Brain pericyte (primary cell): ENCODE data around the gene BCAS1.

ENCODE experiments used
- DNase-seq: peaks from one replicate; pipeline ENCODE4 v3.0.0-alpha.2; 2012; ENCODE audit warnings: low read depth, low spot score

BCAS1 gene

GRCh38 chr20:53929399-53929798 is 141.0 kb downstream of the BCAS1 start:
- DNase-seq, result no peak

GRCh38 chr20:53927990-53928389 is 142.4 kb downstream of the BCAS1 start:
- no peak for DNase-seq

DNA sequence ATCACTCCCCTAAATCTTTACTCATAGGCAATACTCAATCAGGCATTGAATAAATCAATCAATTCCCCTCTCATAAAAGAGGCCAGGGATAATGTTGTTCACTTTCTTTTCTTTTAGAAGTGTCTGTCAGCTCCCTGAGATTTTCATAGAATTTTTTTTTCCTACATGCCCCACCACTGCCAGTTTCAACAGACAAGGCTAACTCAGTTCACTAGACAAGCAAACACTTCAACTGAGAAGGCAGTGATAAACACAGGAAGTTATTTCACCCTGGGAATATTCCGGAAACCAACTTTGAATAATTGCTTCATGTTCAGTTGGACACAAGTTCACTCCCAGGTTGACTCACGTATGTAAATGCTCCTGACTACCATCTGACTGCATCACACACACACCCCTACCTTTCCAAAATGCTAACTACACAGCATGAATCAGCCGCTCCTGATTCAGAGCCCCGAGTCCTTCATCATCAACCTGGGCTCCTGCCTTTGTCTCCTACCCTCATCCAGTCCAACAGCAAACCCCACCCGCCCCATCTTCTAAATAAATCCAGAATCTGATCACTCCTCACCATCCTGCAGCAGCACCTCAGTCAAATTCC is 143.9 kb downstream of the BCAS1 start:
- DNase-seq, result no peak

DNA sequence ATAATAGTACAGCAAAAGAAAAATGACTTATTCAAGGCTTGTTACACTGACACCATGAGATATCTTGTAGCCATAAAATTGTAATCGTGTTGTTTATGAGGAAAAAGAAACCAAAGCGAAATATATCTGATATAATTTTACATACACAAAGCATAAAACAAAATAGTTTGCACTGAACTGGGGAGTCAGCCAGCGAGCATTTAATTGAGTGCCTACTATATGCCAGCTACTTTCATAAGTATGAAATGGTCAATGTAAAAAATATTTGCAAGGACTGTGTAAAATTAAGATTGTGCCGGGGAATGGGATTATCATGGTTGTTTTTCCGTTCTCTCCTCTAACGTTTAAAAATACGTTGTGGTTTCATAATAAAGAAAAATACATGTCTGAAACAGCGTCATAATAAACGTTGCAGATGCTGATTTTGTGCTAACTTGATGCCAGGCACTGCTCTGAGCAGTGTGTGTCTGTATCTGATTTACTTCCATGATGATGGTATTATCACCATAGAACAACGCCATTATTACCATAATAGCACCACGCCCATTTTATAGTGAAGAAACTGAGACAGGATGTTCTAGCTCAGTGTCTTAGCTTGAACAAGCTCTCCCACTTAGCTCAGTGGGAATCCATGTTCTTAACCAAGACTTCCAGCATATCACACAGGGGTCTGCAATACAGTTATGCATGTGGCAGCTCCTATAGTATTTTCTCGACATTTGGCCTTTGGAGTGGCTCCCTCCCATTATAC is 144.6 kb downstream of the BCAS1 start:
- DNase-seq, result no peak

- no peak for DNase-seq
These were observed 146.6 kb downstream of the BCAS1 start for GRCh38 chr20:53923566-53924369.

DNA sequence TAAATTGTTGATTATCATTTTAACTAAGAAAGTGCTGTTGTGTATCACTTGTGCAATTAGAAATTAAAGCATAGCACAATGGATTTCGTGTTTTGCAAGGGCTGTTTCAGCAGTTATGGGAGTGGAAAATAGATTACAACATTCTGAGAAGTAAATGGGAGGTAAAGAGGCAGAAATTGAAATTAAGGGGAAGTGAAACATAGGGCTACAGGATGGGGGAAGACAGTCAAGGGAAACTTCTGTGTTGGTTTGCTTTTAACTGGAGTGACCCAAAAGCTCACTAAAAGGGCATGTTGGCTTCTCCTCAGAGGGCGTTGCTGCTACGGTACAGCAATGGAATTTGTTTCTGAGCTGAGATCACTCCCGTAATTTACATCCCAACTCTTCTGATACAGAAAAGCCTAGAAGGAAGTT is 147.5 kb downstream of the BCAS1 start:
- no peak for DNase-seq

- no peak for DNase-seq
These were observed 148.9 kb downstream of the BCAS1 start for GRCh38 chr20:53921443-53921973.

- DNase-seq, result no peak
These were observed 149.6 kb downstream of the BCAS1 start for GRCh38 chr20:53920647-53921245.

DNA sequence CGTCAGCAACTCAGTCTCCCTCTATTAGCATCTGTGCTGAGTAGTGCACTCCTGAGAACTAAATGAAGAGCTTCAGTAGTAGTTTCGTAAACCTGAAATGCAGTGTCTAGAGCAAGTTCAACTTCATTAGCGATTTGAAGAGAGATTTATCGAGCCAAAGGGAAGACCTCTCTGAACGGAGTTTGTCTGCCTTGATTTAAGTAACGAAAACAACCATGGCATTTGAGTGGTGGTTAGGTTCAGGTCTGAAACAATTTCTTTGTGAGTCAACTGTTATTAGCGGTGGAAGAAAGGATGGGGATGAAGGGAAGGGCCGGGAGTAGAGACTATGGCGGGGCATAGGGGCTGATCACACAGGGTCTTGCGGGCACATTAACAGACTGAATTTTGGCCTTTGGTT is 150.5 kb downstream of the BCAS1 start:
- no peak for DNase-seq

DNA sequence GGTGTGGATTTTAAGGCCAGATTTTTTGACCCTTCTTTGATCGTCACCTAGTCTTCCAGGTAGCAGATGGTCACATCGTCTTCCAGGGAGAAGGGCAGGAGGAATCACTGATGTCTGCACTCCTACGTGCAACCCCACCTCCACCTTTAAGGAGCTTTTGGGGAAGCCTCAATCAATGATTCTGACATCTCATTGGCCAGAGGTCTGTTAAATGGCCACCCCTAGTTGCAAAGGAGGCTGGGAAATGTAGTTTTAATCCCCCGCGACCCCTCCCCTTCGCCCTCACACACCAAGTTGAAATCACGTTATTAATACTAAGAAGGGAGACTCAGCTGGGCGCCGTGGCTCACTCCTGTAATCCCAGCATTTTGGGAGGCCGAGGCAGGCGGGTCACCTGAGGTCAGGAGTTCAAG is 151.4 kb downstream of the BCAS1 start:
- DNase-seq, result no peak

DNA sequence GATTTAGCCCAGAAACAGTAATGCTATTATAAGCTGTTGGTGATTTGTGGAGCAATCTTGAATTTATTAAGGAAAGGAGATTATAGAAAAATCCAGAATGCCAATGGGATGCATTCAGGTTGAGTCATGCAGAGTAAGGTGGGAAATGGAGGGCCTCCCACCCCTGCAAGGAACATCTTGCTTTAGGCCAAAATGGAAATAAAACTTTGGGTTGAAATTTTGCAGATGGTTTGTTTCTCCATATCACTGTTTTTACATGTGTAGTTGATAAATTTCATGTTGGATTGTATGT is 152.4 kb downstream of the BCAS1 start:
- no peak for DNase-seq

- DNase-seq, result no peak
These were observed 153.0 kb downstream of the BCAS1 start for GRCh38 chr20:53917145-53918019.

- DNase-seq, result no peak
These were observed 154.3 kb downstream of the BCAS1 start for GRCh38 chr20:53916173-53916512.

DNA sequence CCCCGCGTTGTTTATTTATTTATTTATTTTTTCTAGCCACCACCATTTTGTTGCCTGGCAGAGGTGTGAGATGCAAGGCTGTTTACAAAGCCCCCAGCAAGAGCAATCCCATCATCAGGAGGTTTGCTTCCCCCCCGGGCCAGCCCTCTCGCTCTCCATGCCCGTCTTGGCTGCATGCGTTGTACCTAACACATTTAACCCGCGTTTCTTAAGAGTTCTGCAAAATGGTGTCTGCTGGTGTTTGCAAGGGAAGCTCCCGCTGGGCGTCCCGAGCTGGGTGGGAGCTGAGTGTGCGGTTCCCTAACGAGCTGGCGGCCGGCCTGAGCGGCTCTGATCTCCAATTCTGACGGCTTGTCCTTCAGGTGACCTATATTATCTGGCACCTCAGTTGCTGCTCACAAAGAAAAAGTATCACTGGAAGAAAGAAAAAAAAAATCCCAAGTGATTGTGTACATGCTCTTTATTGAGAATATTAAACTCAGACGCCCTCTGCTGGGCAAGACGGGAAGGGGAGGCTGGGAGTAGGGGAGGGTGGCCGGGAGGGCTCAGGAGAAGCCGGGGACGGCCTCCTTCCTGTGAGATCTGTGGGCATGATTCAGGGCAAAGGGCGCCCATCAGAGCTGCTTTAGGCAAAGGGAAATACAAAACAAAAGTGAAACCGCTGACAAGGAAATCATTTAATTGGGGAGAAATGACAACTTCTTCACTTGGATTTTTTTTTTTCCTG is 154.8 kb downstream of the BCAS1 start:
- peak; percentile 72 for DNase-seq

GRCh38 chr20:53914781-53915445 is 155.5 kb downstream of the BCAS1 start:
- DNase-seq, result no peak

DNA sequence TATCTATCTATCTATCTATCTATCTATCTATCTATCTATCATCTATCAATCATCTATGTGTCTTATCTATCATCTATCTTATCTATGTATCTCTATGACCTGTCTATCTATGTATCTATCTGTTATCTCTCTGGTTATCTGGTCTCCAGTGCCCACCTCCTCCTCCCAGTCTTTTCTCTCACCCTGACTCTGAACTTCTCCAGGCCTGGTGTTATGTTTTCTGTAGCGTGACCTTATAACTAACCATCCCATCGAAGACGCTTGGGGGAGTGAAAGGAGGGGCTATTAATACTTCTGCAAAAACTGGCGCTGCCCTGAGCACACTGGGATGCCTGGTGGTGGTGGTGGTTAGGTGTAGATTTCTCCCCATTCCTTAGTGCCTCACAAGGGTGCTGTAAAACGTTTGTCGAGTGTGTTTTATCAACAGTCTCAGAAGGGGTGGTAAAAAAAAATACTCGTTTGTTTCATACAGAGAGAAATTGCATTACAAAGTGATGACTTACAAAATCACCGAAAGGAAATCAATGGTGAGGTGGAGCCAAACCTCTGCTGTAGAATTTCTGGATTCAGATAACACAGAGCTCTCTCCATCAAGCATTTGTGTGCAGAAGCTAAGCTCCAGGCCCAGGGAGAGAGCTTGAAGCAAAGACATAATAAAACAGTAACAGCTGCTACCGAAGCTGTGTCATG is 156.2 kb downstream of the BCAS1 start:
- DNase-seq, result no peak

- DNase-seq, result no peak
These were observed 159.1 kb downstream of the BCAS1 start for GRCh38 chr20:53911301-53911700.

DNA sequence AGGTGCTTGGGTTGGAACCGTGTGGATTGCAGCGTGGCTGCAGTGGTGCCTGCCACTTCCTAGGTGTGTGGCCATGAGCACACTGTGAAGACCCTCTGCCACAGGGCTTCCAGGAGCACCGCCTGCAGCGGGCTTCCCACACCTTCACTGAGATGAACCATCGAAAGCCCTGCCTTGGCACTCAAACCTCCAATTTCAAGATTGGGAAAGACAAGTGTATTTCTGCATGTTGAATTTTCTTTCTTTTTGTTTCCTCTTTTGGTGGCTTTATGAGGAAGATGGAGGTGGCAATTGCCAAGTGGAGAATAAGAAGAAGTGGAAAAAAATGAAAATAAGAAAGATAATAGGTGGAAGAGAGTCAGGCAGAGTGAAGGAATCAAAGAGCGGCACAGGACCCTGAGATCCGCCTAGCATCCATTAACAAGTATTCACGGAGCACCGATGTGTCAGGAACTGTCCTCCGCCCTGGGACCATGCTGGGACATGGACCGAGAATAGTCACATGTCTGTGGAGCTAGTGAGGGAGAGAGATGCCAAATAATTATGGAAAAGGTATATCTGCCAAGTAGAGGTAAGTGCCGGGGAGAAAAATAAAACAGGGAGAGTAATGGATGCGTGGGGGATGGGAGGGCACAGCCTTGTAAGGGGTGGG is 159.9 kb downstream of the BCAS1 start:
- DNase-seq, result no peak
